ENCODE data around the gene TKTL1.

- TF ChIP-seq POLR2AphosphoS5 (IDR thresholded peaks at IDR 0.05; ENCODE audit: low read depth, low read length) (no peak), REST (IDR thresholded peaks at IDR 0.05; ENCODE audit: insufficient read depth in 1 of 2, low read depth in 2 of 2, low read length in 2 of 2) (no peak)
Measured at GRCh38 chrX:154296731-154297130, 1.1 kb downstream of the TKTL1 start.

All from PFSK-1 (cell line).